Measurements from ENCODE around the gene LLGL2.

GRCh38 chr17:75502721-75503329 lies 22.7 kb upstream of the LLGL2 start:
- TF ChIP-seq POLR2AphosphoS5 (IDR thresholded peaks at IDR 0.05; ENCODE audit: low read depth, low read length): no peak
- no peak for TF ChIP-seq POLR2A (IDR thresholded peaks at IDR 0.05; ENCODE audit: low read depth, low read length)
- TF ChIP-seq TAF1 (IDR thresholded peaks at IDR 0.05; ENCODE audit: low read depth, low read length): no peak

All from GM12891 (cell line).